Activated naive CD8-positive, alpha-beta T cell treated with anti-CD3 and anti-CD28 coated beads, Interleukin-2, amount 50 U/mL, for 16 hours (primary cell): ENCODE data around the gene TMSB4X.
"Not testable (repeated sequence)": the region's sequence is repeated elsewhere in the genome, so short reads cannot be mapped to it uniquely, and the experiment has no call there.

ENCODE experiments used
- DNase-seq: peaks from one replicate; pipeline ENCODE4 v3.0.0-alpha.2; 2020; ENCODE audit warnings: low read depth, low spot score

Gene TMSB4X

GRCh38 chrX:12975991-12976558, 1.2 kb downstream of the TMSB4X start:
- no peak for DNase-seq

GRCh38 chrX:12976819-12977732, 2.2 kb downstream of the TMSB4X start:
- not testable (repeated sequence) for DNase-seq

GRCh38 chrX:12977761-12978204, 2.9 kb downstream of the TMSB4X start:
- no peak for DNase-seq

GRCh38 chrX:12978205-12979025, 3.5 kb downstream of the TMSB4X start:
- DNase-seq: no peak

GRCh38 chrX:12979026-12979607, 4.2 kb downstream of the TMSB4X start:
- no peak for DNase-seq

GRCh38 chrX:12979616-12980015, 4.7 kb downstream of the TMSB4X start:
- DNase-seq: no peak

- DNase-seq: not testable (repeated sequence)
These were observed 5.1 kb downstream of the TMSB4X start for GRCh38 chrX:12980039-12980438.

- DNase-seq: no peak
These were observed 7.0 kb downstream of the TMSB4X start for GRCh38 chrX:12981880-12982279.

- DNase-seq: no peak
These were observed 9.9 kb downstream of the TMSB4X start for GRCh38 chrX:12984603-12985319.

- DNase-seq: no peak
These were observed 10.4 kb downstream of the TMSB4X start for GRCh38 chrX:12985331-12985730.

- no peak for DNase-seq
These were observed 11.4 kb downstream of the TMSB4X start for GRCh38 chrX:12986164-12986779.

- DNase-seq: no peak
These were observed 12.0 kb downstream of the TMSB4X start for GRCh38 chrX:12986886-12987285.

GRCh38 chrX:12987340-12987739, 12.4 kb downstream of the TMSB4X start:
- no peak for DNase-seq

- DNase-seq: no peak
These were observed 13.1 kb downstream of the TMSB4X start for GRCh38 chrX:12987900-12988594.

- no peak for DNase-seq
These were observed 13.9 kb downstream of the TMSB4X start for GRCh38 chrX:12988797-12989196.

GRCh38 chrX:12989461-12989860, 14.6 kb downstream of the TMSB4X start:
- no peak for DNase-seq

GRCh38 chrX:12991575-12991974, 16.7 kb downstream of the TMSB4X start:
- no peak for DNase-seq

GRCh38 chrX:12992544-12993118, 17.7 kb downstream of the TMSB4X start:
- no peak for DNase-seq

GRCh38 chrX:12993826-12994225, 18.9 kb downstream of the TMSB4X start:
- no peak for DNase-seq

- DNase-seq: no peak
These were observed 19.4 kb downstream of the TMSB4X start for GRCh38 chrX:12994321-12994720.
